Large intestine (tissue), 3 donors: ENCODE data around the gene GRAMD1B. TPM values are rescaled to one million over a fixed set of nuclear protein-coding genes. Genes with fewer than 3 reads are reported as not detected.
A peak's percentile ranks its signal among the peaks of the same experiment; 100 is the strongest.
"Not testable (repeated sequence)": the region's sequence is repeated elsewhere in the genome, so short reads cannot be mapped to it uniquely, and the experiment has no call there.

Experiments used
- DNase-seq, 2 donors: peaks; one replicate each; pipeline versions ENCODE4 v3.0.0 to v3.0.0-alpha.2; 2013
- H3K27ac ChIP-seq: one replicate; pipeline ENCODE4 v1.5.1; 2013; ENCODE audit warnings: low read length
- H3K27me3 ChIP-seq: 2 replicates; pipeline ENCODE4 v1.6.1; 2013; ENCODE audit warnings: low read length; ENCODE audit not compliant: control insufficient read depth, insufficient read depth
- H3K36me3 ChIP-seq: 2 replicates; pipeline ENCODE4 v1.6.1; 2013; ENCODE audit warnings: low read length; ENCODE audit not compliant: control insufficient read depth, insufficient read depth
- H3K4me1 ChIP-seq: one replicate; pipeline ENCODE4 v1.6.1; 2013; ENCODE audit warnings: low read length; ENCODE audit not compliant: control insufficient read depth, insufficient read depth
- H3K4me3 ChIP-seq: one replicate; pipeline ENCODE4 v1.5.1; 2013; ENCODE audit warnings: low read length
- H3K9me3 ChIP-seq: one replicate; pipeline ENCODE4 v1.6.1; 2013; ENCODE audit warnings: mild to moderate bottlenecking, low read depth, low read length, moderate library complexity; ENCODE audit not compliant: control insufficient read depth
- WGBS: methylation state at CpG from one replicate; pipeline ENCODE4 v1.1.5; 2013; ENCODE audit warnings: low lambda C conversion rate; ENCODE audit not compliant: insufficient coverage; 5-methylcytosine and 5-hydroxymethylcytosine counted together
- polyA plus RNA-seq: library from polyadenylated mRNA; unstranded; fragments of 120-200 nt; gene quantifications from one replicate; pipeline ENCODE4 v1.2.1, GENCODE V29; 2013

GRAMD1B gene
- polyA plus RNA-seq, 1 donor, result 51.5 TPM

DNA sequence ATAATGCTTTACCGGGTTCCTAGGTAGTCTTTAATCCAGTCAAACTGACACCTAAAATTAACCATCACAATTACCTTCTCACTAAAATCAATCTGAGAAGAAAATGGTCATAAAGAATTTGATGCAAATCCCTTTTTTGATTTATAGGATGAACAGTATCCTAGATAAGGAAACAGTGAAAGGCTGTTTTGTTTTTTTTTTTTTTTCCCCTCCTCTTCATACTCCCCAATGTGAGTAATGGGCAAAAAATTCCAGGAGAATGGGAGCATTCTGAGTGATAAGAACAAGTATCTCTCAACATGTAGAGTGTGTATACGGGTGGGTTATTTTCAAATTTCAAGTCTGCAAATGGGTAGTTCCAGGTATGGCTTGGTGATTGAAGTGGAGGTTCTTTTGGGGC is 28.4 kb downstream of the GRAMD1B start:
- H3K4me3 ChIP-seq, result no peak overlapping the region
- peaks cover 12% of the 10 kb centered on the region for H3K36me3 ChIP-seq
- H3K9me3 ChIP-seq, result no peaks in the 10 kb centered on the region
- no peaks in the 10 kb centered on the region for H3K27me3 ChIP-seq
- H3K4me1 ChIP-seq, result no peaks in the 10 kb centered on the region
- no peak for DNase-seq
- WGBS, result no CpG with 5 or more reads among the region's 2 CpGs
- H3K27ac ChIP-seq, result no peak overlapping the region

DNA sequence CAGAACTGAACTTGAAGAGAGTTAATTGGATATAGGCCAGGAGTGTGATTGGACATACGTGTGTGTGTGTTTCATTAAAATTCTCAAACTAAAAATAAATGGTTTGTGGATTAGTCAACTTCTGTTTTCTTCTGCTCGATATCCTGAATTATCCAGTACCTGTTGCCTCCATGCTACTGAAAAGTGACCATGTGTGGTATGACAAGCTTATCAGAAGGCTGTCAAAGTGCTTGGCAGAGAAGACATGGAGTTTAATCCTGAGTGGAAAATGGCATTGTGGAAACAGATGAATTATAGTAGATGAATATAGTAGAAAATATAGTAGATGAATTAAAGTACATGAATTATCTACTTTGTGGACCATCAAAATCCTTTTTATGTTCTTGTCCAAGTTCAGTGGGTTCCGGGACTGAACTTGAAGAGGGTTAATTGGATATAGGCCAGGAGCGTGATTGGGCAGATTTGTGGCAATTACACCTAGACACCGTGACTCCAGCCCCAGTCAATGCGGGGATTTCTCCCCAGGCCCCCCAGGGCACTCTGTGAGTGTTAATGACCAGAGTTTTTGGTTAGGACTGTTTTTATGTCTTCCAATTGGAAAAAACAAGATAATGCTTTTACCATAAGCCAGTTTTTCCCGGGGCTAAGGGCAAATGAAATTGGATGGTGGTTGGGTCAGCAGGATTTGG is 30.1 kb downstream of the GRAMD1B start:
- Histone ChIP-seq H3K4me3 (no peak overlapping the region), H3K9me3 (no peaks in the 10 kb centered on the region), H3K27me3 (no peaks in the 10 kb centered on the region), H3K4me1 (no peaks in the 10 kb centered on the region), H3K36me3 (peaks cover 11% of the 10 kb centered on the region), H3K27ac (no peak overlapping the region)
- no peak for DNase-seq
- WGBS, result 80% methylated on average over 4 of the region's 7 CpGs

DNA sequence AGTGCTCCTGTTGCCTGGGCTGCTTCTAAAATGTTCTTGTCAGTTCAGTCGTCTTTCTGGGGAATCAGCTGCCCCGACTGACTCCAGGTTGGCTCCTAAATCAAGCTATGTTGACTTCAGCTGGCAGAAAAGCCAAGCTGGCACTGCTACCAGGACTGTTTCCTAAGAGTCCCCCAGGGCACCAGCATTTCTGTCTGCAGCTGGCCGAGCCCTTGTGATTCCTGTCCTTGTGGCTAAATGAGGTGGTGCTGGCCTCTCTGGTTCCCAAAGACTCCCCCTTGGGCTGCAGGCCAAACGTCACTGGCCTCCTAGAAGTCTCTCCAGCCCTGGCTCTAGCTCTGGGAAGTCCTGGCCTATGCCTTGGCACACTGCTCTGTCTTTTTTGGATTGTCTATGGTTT is 31.1 kb downstream of the GRAMD1B start:
- H3K36me3 ChIP-seq, result peaks cover 11% of the 10 kb centered on the region
- H3K4me1 ChIP-seq, result no peaks in the 10 kb centered on the region
- H3K9me3 ChIP-seq, result no peaks in the 10 kb centered on the region
- no peak overlapping the region for H3K27ac ChIP-seq
- no peak for DNase-seq
- H3K27me3 ChIP-seq, result no peaks in the 10 kb centered on the region
- no peak overlapping the region for H3K4me3 ChIP-seq
- WGBS, result no CpG with 5 or more reads among the region's 4 CpGs

DNA sequence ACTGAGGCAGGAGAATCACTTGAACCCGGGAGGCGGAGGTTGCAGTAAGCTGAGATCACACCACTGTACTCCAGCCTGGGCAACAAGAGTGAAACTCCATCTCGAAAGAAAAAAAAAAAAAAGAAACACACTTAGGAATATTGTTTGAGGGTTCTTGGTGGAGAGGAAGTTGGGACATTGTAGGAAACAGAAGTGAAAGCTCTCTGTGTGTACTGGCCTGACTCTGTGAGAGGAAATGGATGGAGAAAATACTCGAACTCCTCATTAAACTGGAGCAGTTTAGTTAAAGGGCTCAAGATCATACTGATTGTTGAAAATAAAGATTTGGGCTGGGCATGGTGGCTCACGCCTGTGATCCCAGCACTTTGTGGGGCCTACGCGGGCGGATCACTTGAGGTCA is 35.6 kb downstream of the GRAMD1B start:
- not testable (repeated sequence) for H3K27me3 ChIP-seq, H3K4me3 ChIP-seq, DNase-seq, H3K27ac ChIP-seq, H3K4me1 ChIP-seq, H3K9me3 ChIP-seq, H3K36me3 ChIP-seq
- WGBS, result no CpG with 5 or more reads among the region's 8 CpGs

DNA sequence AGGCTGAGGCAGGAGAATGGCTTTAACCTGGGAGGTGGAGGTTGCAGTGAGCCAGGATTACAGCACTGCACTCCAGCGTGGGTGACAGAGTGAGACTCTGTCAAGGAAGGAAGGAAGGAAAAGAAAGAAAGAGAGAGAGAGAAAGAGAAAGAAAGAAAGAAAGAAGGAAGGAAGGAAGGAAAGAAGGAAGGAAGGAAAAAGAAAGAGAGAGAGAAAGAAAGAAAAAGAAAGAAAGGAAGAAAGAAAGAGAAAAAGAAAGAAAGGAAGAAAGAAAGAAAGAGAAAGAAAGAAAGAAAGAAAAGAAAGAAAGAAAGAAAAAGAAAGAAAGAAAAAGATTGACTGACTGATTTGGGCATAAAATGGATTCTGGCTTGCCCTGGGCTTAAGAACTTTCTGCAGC is 36.1 kb downstream of the GRAMD1B start:
- not testable (repeated sequence) for H3K4me3 ChIP-seq, H3K27ac ChIP-seq, DNase-seq, H3K27me3 ChIP-seq, H3K36me3 ChIP-seq, H3K9me3 ChIP-seq
- WGBS, result 100% methylated on average over 1 of the region's 1 CpG
- peaks cover 12% of the 10 kb centered on the region for H3K4me1 ChIP-seq

DNA sequence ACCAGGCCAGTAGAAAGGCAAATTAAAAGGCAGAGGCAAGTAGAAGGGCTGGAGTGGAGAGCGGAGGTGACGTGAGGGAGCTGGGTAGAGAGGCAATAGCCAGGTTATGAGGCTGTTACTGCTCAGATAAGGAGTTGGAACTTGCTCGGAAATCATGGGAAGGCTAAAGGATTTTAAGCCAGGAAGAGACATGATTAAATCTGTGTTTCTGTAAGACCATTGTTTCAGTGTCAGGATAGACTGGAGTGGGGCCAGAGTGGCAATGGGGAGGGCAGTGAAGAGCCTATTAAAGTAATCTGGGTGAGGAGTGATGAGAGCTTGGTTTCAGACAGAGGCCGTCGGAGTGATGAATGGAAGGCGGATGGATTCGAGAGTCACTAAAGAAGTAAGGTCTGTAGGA is 39.0 kb downstream of the GRAMD1B start:
- Histone ChIP-seq H3K9me3 (no peaks in the 10 kb centered on the region), H3K36me3 (peaks cover 5% of the 10 kb centered on the region), H3K27ac (peak overlapping the region; percentile 48), H3K4me3 (no peak overlapping the region), H3K27me3 (no peaks in the 10 kb centered on the region), H3K4me1 (peaks cover 16% of the 10 kb centered on the region)
- no CpG with 5 or more reads among the region's 7 CpGs for WGBS
- DNase-seq, result peak; percentile 47 to 81

DNA sequence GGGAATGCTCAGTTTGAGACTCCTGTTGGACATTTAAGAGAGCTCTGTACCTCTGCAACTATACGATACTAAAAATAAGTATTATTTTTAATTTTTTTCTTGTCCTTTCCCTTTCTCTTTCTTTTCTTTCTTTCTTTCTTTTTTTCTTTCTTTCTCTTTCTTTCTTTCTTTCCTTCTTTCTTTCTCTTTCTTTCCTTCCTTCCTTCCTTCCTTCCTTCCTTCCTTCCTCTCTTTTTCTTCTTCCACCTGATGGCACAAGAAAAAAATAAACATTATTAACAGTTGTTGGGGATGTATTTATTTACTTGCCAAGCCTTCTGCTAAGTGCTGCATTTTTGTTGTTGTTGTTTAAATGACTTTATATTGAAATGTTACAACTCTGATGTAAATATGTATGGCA is 39.5 kb downstream of the GRAMD1B start:
- no peaks in the 10 kb centered on the region for H3K27me3 ChIP-seq
- no peak for DNase-seq
- H3K27ac ChIP-seq, result peak overlapping the region; percentile 48
- no peaks in the 10 kb centered on the region for H3K9me3 ChIP-seq
- H3K36me3 ChIP-seq, result peaks cover 5% of the 10 kb centered on the region
- H3K4me1 ChIP-seq, result peaks cover 16% of the 10 kb centered on the region
- H3K4me3 ChIP-seq, result no peak overlapping the region
- WGBS, result 100% methylated on average over 1 of the region's 1 CpG

DNA sequence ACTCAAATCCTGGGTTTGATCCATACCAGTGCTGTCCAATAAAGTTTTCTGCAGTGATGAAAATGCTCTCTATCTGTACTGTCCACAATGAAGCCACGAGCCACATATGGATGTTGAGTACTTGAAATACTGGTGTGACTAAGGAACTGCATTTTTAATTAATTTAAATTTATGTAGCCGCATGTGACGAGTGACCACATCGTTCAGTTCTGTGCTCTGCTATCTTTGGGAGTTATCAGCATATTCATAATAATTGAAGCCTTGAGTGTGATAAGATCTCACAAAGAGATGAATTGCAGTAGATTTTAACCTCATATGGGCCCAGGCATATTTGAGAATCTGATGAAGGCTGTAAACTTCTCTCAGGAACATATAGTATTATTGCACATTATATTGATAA is 40.8 kb downstream of the GRAMD1B start:
- Histone ChIP-seq H3K27ac (no peak overlapping the region), H3K9me3 (no peaks in the 10 kb centered on the region), H3K4me3 (no peak overlapping the region), H3K36me3 (peaks cover 5% of the 10 kb centered on the region), H3K4me1 (peaks cover 16% of the 10 kb centered on the region), H3K27me3 (no peaks in the 10 kb centered on the region)
- DNase-seq, result no peak
- WGBS, result 80% methylated on average over 3 of the region's 4 CpGs

DNA sequence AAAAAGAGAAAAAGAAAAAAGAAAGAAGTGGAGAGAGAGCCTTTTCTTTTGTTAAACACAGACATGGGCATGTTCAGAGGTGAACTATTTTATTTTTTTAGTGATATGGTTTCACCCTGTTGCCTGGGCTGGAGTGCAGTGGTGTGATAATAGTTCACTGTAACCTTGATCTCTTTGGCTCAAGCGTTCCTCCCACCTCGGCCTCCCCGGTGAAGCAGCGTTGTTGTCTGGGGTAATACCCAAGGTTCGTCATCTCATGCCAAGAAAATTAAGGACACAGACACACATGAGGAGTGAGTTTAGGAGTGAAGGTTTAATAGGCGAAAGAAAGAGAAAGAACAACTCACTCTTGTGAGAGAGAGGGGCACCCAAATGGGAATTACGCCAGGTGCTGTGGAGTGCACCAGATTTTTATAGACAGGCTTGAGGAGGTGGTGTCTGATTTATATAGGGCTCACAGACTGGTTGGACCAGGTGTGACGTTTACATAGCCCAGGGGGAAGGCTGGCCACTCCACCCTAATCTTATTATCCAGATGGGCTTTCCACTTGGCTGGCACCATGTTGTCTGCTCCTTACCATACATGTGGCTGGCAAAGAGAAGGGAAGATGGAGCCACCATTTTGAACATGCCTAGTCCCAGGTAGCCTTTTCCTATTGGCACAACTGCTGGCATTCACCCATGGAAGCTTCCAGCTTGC is 42.3 kb downstream of the GRAMD1B start:
- Histone ChIP-seq H3K27ac (no peak overlapping the region), H3K27me3 (no peaks in the 10 kb centered on the region), H3K4me1 (peaks cover 16% of the 10 kb centered on the region), H3K4me3 (no peak overlapping the region), H3K36me3 (peaks cover 5% of the 10 kb centered on the region), H3K9me3 (no peaks in the 10 kb centered on the region)
- no CpG with 5 or more reads among the region's 8 CpGs for WGBS
- no peak for DNase-seq

DNA sequence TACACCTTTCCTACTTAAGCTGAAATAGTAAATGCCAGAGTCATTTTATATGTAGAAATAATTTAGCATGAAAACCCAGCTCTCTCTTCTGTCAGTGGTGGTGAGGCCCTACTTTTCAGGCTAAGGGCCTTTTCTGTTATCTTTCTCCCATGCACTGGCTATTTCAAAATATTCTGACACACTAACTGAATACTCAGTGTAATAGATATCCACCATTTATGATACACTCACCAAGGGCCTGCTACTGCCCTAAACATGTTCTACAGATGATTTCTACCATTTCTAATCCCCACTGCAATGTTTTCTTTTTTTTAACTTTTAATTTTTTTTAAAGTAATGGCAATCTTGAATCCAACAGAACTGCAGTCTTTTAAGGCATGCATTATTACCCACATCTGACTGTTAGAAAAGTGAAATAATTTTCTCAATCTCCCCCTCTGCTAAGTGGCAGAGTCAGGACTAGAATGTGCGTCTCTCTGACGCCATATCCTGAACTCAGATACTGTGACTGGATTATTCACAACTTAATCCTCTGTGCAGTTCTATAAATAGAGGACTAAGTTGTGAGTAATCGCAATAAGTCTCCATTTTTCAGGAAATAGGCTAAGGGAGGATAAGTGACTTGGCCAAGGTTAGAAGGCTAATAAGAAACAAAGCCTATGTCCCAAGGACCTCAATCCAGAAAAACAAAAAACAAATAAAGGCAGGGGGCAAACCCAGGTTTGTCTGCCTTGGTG is 44.0 kb downstream of the GRAMD1B start:
- no peak for DNase-seq
- Histone ChIP-seq H3K4me1 (peaks cover 15% of the 10 kb centered on the region), H3K36me3 (peaks cover 5% of the 10 kb centered on the region), H3K4me3 (no peak overlapping the region), H3K9me3 (no peaks in the 10 kb centered on the region), H3K27ac (no peak overlapping the region), H3K27me3 (no peaks in the 10 kb centered on the region)
- no CpG with 5 or more reads among the region's 3 CpGs for WGBS
